Measurements from ENCODE around the gene MED26. TPM values are rescaled to one million over a fixed set of nuclear protein-coding genes. Genes with fewer than 3 reads are reported as not detected.

The MED26 gene
- total RNA-seq, 6 experiments from 2014 or later, result 7.9 to 9.9 (median 8.8) TPM

DNA sequence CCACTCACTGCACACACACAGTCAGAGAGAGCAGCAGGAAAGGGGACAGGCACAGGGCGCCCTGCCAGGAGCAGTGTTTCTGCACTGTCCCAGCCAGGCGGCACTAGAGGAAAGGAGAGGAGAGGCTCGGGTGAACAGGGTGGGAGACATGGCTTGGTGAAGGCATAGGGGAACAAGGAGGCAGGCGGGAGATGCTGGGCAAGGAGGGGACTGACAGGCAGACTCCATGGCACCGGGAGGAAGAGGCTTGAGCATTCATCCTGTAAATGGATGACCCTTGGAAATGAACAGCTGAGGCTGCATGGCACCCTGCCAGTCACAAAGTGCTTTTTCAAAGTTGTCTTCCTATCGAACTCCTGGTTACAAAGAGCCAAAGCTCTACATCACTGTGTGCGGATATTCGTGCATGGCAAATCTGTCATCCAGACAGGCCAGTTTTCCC lies 22.4 kb downstream of the MED26 start:
- TF ChIP-seq, protein P1, sequence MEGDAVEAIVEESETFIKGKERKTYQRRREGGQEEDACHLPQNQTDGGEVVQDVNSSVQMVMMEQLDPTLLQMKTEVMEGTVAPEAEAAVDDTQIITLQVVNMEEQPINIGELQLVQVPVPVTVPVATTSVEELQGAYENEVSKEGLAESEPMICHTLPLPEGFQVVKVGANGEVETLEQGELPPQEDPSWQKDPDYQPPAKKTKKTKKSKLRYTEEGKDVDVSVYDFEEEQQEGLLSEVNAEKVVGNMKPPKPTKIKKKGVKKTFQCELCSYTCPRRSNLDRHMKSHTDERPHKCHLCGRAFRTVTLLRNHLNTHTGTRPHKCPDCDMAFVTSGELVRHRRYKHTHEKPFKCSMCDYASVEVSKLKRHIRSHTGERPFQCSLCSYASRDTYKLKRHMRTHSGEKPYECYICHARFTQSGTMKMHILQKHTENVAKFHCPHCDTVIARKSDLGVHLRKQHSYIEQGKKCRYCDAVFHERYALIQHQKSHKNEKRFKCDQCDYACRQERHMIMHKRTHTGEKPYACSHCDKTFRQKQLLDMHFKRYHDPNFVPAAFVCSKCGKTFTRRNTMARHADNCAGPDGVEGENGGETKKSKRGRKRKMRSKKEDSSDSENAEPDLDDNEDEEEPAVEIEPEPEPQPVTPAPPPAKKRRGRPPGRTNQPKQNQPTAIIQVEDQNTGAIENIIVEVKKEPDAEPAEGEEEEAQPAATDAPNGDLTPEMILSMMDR (IDR thresholded peaks at IDR 0.05), result no peak
- H3K27ac Mint-ChIP-seq, result no peak overlapping the region; the same call in 1 of the 2 replicates
- DNase-seq, result no peak
- H3K4me1 Mint-ChIP-seq (ENCODE audit: low read depth), result peaks cover 30% of the 10 kb centered on the region
- H3K27me3 Mint-ChIP-seq (ENCODE audit: insufficient read depth), result no peaks in the 10 kb centered on the region
- no peaks in the 10 kb centered on the region for H3K9me3 Mint-ChIP-seq
- H3K4me3 Mint-ChIP-seq, result no peak overlapping the region
- H3K36me3 Mint-ChIP-seq (ENCODE audit: low read depth), result no peaks in the 10 kb centered on the region

DNA sequence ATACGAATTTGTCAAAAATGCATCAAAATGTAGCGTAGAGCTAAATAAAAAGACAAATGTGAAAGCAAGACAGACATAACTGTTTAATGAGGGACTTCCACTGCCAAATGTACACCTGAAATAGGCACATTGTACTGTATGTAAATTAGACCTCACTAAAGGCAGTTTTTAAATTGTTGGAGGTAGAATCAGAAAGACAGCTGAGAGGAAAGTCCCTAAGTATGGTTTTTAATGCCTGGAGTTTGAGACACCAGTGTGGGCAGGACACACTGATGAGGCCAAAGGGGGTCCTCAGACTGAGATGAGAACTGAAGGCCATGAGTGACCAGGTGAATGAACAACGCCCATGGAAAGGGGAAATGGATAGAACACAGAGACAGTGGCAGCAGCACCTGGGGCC lies 22.9 kb downstream of the MED26 start:
- no peak for DNase-seq
- H3K9me3 Mint-ChIP-seq, result no peaks in the 10 kb centered on the region
- H3K36me3 Mint-ChIP-seq (ENCODE audit: low read depth), result no peaks in the 10 kb centered on the region
- H3K27ac Mint-ChIP-seq, result no peak overlapping the region
- no peak overlapping the region for H3K4me3 Mint-ChIP-seq
- no peaks in the 10 kb centered on the region for H3K27me3 Mint-ChIP-seq (ENCODE audit: insufficient read depth)
- peaks cover 29% of the 10 kb centered on the region for H3K4me1 Mint-ChIP-seq (ENCODE audit: low read depth)
- TF ChIP-seq, protein P1 (IDR thresholded peaks at IDR 0.05), result no peak

DNA sequence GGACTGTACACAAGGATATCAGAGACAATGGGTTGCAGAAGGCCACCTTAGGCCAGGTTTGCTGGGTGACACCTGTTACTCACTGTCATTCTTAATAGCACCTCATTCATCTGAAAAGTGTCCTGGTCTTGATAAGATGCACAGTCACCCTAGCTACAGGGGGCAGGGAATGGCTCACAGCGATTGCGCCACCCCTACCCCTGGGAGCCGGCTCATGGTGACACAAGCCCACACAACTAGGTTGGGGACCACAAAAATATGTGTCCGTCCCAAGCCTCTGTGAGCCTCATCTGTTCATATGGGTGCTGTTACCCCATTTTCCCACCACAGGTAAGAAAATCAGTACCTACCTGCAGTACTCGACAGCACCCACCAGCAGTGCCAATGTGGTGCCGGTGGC lies 23.4 kb downstream of the MED26 start:
- Mint-ChIP-seq H3K36me3 (ENCODE audit: low read depth) (no peaks in the 10 kb centered on the region), H3K27ac (no peak overlapping the region), H3K4me3 (no peak overlapping the region), H3K9me3 (no peaks in the 10 kb centered on the region), H3K4me1 (ENCODE audit: low read depth) (peaks cover 29% of the 10 kb centered on the region), H3K27me3 (ENCODE audit: insufficient read depth) (no peaks in the 10 kb centered on the region)
- no peak for DNase-seq
- TF ChIP-seq, protein P1 (IDR thresholded peaks at IDR 0.05), result no peak

DNA sequence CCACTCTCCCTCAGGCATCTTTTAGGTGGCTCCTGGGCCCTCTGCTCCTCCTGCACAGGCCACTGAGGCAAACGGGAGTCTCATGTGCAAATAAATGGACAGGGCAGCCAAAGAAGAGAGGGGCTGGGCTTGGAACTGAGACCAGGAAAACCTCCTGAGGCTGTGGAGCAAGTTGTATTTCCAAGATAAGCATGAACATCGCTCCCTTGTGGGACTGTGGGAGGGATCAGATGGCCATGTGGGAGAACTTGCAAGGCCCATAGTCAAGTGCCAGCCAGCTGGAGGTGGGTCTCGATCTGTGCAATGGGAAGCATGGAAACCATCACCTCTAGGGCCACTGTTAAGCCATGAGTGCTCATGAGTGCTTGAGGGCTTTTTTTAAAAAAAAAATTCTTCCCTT lies 24.9 kb downstream of the MED26 start:
- TF ChIP-seq, protein P1 (IDR thresholded peaks at IDR 0.05), result no peak
- H3K4me1 Mint-ChIP-seq (ENCODE audit: low read depth), result peaks cover 20% of the 10 kb centered on the region
- H3K36me3 Mint-ChIP-seq (ENCODE audit: low read depth), result no peaks in the 10 kb centered on the region
- H3K27me3 Mint-ChIP-seq (ENCODE audit: insufficient read depth), result peaks cover 1% of the 10 kb centered on the region; the same call in 1 of the 2 replicates
- DNase-seq, result no peak
- no peak overlapping the region for H3K27ac Mint-ChIP-seq
- H3K4me3 Mint-ChIP-seq, result no peak overlapping the region
- no peaks in the 10 kb centered on the region for H3K9me3 Mint-ChIP-seq

DNA sequence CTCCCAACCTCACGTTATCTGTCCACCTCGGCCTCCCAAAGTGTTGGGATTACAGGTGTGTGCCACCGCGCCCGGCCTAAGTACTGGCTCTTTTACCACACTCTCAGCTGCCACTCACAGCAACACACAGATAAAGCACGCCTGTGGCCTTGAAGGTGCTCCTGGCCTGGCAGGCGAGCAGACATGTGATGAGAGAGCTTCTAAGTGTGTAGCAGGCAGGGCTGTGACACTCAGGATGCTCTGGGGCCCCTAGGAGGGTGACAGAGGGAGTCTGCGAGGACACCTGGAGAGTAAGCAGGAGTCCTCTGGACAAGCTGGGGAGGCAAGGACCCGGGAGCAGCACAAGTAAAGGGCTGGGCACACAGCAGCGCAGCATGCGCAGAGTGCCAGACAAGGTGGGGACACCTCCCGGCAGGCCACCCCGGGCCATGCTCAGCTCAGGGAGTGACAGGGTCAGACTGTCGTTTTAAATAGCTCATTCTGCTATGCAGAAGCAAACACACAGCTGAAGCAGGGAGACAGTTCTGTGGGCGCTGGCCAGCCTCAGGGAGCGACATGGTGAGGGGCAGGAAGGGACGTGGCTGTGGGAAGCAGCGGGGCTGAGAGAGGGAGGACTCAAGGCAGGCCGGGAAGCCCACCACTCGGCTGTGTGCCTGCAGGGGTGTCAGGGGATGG lies 26.5 kb downstream of the MED26 start:
- H3K9me3 Mint-ChIP-seq, result no peaks in the 10 kb centered on the region
- H3K27ac Mint-ChIP-seq, result no peak overlapping the region
- H3K4me3 Mint-ChIP-seq, result no peak overlapping the region
- no peak for DNase-seq
- no peaks in the 10 kb centered on the region for H3K36me3 Mint-ChIP-seq (ENCODE audit: low read depth)
- TF ChIP-seq, protein P1 (IDR thresholded peaks at IDR 0.05), result no peak
- peaks cover 1% of the 10 kb centered on the region; the same call in 1 of the 2 replicates for H3K27me3 Mint-ChIP-seq (ENCODE audit: insufficient read depth)
- H3K4me1 Mint-ChIP-seq (ENCODE audit: low read depth), result peaks cover 11% of the 10 kb centered on the region
